ENCODE measurements around the gene ITCH. TPM values are rescaled to one million over a fixed set of nuclear protein-coding genes. Genes with fewer than 3 reads are reported as not detected.
"Not testable (repeated sequence)": the region's sequence is repeated elsewhere in the genome, so short reads cannot be mapped to it uniquely, and the experiment has no call there.

Gene ITCH
- total RNA-seq, 6 experiments from 2014 or later, result 55.0 to 63.3 (median 59.1) TPM

GRCh38 chr20:34512955-34513419 is 149.9 kb downstream of the ITCH start:
- H3K27me3 Mint-ChIP-seq (ENCODE audit: insufficient read depth), result peaks cover 11% of the 10 kb centered on the region
- peaks cover 45% of the 10 kb centered on the region for H3K4me1 Mint-ChIP-seq (ENCODE audit: low read depth)
- H3K27ac Mint-ChIP-seq, result peak overlapping the region; percentile 78
- DNase-seq, result no peak
- TF ChIP-seq CTCF (IDR thresholded peaks at IDR 0.05), result no peak
- peaks cover 16% of the 10 kb centered on the region for H3K36me3 Mint-ChIP-seq (ENCODE audit: low read depth)
- H3K9me3 Mint-ChIP-seq, result no peaks in the 10 kb centered on the region; the same call in 1 of the 2 replicates
- H3K4me3 Mint-ChIP-seq, result no peak overlapping the region

GRCh38 chr20:34514034-34514433 is 151.0 kb downstream of the ITCH start:
- not testable (repeated sequence) for H3K9me3 Mint-ChIP-seq, H3K4me3 Mint-ChIP-seq, DNase-seq
- peaks cover 20% of the 10 kb centered on the region for H3K36me3 Mint-ChIP-seq (ENCODE audit: low read depth)
- H3K27me3 Mint-ChIP-seq (ENCODE audit: insufficient read depth), result peaks cover 15% of the 10 kb centered on the region
- peaks cover 53% of the 10 kb centered on the region for H3K4me1 Mint-ChIP-seq (ENCODE audit: low read depth)
- peak overlapping the region; percentile 98 for H3K27ac Mint-ChIP-seq

- Mint-ChIP-seq H3K27ac (peak overlapping the region; percentile 98), H3K36me3 (ENCODE audit: low read depth) (peaks cover 20% of the 10 kb centered on the region), H3K4me1 (ENCODE audit: low read depth) (peaks cover 53% of the 10 kb centered on the region), H3K27me3 (ENCODE audit: insufficient read depth) (peaks cover 15% of the 10 kb centered on the region), H3K9me3 (no peaks in the 10 kb centered on the region; the same call in 1 of the 2 replicates), H3K4me3 (peak overlapping the region; percentile 96)
- peak; percentile 12 for DNase-seq
- no peak for TF ChIP-seq CTCF (IDR thresholded peaks at IDR 0.05)
Measured at GRCh38 chr20:34514897-34515483, 151.9 kb downstream of the ITCH start.

GRCh38 chr20:34515484-34516246 is 152.6 kb downstream of the ITCH start:
- H3K27me3 Mint-ChIP-seq (ENCODE audit: insufficient read depth), result peaks cover 15% of the 10 kb centered on the region
- TF ChIP-seq CTCF (IDR thresholded peaks at IDR 0.05), result no peak
- peaks cover 20% of the 10 kb centered on the region for H3K36me3 Mint-ChIP-seq (ENCODE audit: low read depth)
- H3K4me3 Mint-ChIP-seq, result peak overlapping the region; percentile 96
- peak overlapping the region; percentile 98 for H3K27ac Mint-ChIP-seq
- peak; percentile 42 for DNase-seq
- peaks cover 53% of the 10 kb centered on the region for H3K4me1 Mint-ChIP-seq (ENCODE audit: low read depth)
- H3K9me3 Mint-ChIP-seq, result no peaks in the 10 kb centered on the region; the same call in 1 of the 2 replicates

GRCh38 chr20:34516247-34517113 is 153.4 kb downstream of the ITCH start, which contains the start of gene DYNLRB1:
DYNLRB1 (plus strand) TSS chr20:34516422; CDS start chr20:34516459, 37 bp downstream.
- no peak for TF ChIP-seq CTCF (IDR thresholded peaks at IDR 0.05)
- H3K27ac Mint-ChIP-seq, result peak within 1 kb of the TSS; percentile 98
- H3K36me3 Mint-ChIP-seq (ENCODE audit: low read depth), result peaks cover 20% of the 10 kb centered on the region
- H3K4me1 Mint-ChIP-seq (ENCODE audit: low read depth), result peaks cover 53% of the 10 kb centered on the region
- no peaks in the 10 kb centered on the region; the same call in 1 of the 2 replicates for H3K9me3 Mint-ChIP-seq
- H3K4me3 Mint-ChIP-seq, result peak within 1 kb of the TSS; percentile 96
- DNase-seq, result peak; percentile 96
- peaks cover 15% of the 10 kb centered on the region for H3K27me3 Mint-ChIP-seq (ENCODE audit: insufficient read depth)
